Subcutaneous adipose tissue (tissue), 4 donors: Measurements from ENCODE around the gene IRF2BPL. TPM values are rescaled to one million over a fixed set of nuclear protein-coding genes. Genes with fewer than 3 reads are reported as not detected.

Experiments
- total RNA-seq, 4 donors: library from RNA; depleted of rRNA; stranded (reverse); fragments of >200 nt; gene quantifications; one replicate each; pipeline ENCODE4 v1.1.0, GENCODE V29; 2016
- TF ChIP-seq, protein P1 (sequence below): fragments of 450-650 bp; IDR thresholded peaks from one replicate; pipeline ENCODE4 v1.5.1; 2016; ENCODE audit warnings: low read depth, mild to moderate bottlenecking, control low read depth, antibody characterized with exemption, moderate library complexity

The IRF2BPL gene
- total RNA-seq, 4 donors from 2014 or later = 14.0 to 76.7 (median 26.1) TPM

DNA sequence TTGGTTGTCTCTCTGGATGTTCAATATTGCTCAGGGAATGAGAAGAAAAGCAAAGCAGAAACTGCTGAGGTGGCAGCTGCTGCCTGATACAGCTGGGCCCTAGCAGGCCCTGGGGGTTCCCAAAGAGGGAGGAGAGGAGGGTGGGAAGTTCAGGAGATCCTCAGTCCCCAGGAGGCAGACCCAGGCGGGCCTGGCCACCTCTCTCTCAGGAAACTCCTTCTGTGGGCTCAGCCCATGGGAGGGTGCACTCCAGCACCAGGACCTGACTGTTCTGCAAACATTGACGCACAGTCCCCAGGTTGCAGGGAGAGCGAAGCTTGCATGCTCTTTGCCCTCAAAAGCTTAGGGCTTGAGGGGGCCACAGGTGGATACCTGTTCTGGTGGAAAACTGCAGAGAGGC, 29.6 kb downstream of the IRF2BPL start:
- TF ChIP-seq, protein P1, sequence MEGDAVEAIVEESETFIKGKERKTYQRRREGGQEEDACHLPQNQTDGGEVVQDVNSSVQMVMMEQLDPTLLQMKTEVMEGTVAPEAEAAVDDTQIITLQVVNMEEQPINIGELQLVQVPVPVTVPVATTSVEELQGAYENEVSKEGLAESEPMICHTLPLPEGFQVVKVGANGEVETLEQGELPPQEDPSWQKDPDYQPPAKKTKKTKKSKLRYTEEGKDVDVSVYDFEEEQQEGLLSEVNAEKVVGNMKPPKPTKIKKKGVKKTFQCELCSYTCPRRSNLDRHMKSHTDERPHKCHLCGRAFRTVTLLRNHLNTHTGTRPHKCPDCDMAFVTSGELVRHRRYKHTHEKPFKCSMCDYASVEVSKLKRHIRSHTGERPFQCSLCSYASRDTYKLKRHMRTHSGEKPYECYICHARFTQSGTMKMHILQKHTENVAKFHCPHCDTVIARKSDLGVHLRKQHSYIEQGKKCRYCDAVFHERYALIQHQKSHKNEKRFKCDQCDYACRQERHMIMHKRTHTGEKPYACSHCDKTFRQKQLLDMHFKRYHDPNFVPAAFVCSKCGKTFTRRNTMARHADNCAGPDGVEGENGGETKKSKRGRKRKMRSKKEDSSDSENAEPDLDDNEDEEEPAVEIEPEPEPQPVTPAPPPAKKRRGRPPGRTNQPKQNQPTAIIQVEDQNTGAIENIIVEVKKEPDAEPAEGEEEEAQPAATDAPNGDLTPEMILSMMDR = no peak

DNA sequence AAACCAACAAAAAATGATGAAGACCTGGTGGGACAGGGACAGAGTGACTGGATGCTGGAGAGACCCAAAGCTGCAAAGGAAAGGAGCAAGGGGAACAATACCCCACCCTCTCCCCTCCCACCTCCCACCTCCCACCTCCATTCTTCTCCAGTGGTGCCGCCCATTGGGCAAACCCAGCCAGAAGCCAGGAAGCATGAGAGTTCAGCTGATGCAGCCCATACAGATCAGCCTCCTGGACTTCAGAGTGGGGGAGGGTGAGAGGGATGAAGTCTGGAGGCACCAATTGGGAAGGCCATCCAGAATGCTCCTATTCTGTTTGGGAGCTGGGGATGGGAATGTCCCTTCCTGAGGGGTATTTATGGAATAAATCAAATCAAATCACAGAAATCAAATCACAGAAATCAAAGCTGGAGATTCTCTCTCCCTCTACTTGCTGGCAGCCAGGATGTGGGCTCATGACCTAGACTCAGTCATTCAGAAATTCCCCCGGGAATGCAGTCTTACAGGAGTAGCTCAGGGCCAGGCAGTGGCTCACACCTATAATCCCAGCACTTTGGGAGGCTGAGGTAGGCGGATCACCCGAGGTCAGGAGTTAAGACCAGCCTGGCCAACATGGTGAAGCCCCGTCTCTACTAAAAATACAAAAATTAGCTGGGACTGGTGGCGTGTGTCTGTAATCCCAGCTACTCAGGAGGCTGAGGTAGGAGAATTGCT, 31.1 kb downstream of the IRF2BPL start:
- TF ChIP-seq, protein P1 = no peak

- TF ChIP-seq, protein P1 = no peak
Measured at GRCh38 chr14:76996563-76997146, 31.9 kb downstream of the IRF2BPL start.

- TF ChIP-seq, protein P1 = no peak
Measured at GRCh38 chr14:76995279-76996035, 33.1 kb downstream of the IRF2BPL start.

DNA sequence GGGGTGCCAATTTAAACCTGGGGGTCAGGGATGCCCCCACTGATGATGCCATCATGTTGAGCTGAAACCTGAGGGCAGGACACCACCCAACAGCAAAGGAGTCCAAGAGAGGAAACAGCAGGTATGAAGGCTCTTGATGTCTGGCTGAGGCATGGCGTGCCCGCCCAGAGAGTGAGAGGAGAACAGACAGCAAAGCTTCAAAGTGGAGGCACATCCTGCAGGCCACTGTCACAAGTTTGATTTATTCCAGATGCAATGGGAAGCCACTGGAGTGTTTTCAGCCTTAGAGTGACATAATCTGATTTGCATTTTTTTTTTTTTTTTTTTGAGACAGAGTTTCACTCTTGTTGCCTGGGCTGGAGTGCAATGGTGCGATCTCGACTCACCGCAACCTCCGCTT, 34.8 kb downstream of the IRF2BPL start:
- TF ChIP-seq, protein P1 = no peak

- TF ChIP-seq, protein P1 = no peak
Measured at GRCh38 chr14:76990084-76990483, 38.4 kb downstream of the IRF2BPL start.

DNA sequence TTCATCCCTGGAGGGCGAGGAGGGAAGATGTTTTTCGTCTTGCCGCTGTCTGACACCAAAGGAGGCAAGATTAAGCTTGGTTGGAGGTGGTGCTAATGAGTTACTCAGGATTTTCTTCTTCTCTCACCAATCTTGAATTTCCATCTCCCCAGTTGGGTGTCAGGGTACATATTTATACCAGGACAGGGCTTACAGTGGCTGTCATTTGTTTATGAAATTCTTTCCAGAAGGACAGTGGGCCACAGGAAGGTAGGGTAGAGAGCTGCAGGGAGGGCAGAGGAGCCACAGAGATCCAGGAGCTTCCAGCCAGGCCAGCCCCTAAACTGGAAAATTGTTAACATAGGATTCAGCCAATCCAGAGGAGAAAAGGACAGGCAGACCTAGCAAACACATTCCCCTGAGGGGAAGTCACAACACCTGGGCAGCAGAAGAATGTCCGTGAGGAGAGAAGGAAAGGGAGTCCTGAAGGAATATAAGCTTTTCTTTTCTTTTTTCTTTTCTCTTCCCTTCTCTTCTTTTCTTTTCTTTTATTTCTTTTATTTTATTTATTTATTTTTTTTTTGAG, 40.5 kb downstream of the IRF2BPL start:
- TF ChIP-seq, protein P1 = no peak
